Measurements from ENCODE around the gene TOX4. TPM values are rescaled to one million over a fixed set of nuclear protein-coding genes. Genes with fewer than 3 reads are reported as not detected.

The TOX4 gene
- total and polyA plus RNA-seq, 2 of the 8 experiments (the other 6 are each of a cell fraction or from before 2014, with no cell fraction given) = 51.5 to 58.3 TPM

DNA sequence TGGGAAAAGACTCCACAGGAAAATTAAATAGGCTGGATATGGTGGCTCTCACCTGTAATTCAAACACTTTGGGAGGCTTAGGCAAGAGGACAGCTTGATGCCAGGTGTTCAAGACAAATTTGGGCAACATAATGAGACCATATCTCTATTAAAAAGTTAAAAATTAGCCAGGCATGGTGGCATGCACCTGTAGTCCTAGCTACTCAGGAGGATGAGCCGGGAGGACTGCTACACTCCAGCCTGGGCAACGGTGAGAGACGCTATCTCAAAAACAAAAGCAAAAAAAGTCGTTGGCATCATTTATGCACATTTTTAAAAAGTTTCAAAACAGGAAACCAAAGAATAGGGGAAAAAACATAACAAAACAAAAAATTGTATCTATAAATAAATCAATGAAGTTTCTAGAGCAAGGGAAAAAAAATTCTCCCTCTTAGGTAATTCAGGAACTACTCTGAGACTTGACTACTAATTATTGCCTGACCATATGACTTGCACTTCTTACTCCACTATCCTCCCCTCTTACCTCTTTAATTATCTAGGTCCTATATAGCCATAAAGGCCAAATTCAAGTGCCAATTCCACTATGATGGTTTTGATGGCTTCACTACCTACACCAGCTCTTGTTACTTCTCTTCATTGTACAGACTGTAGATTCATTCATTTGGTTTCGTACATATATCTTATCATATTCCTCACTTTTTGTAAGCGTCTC lies 32.6 kb downstream of the TOX4 start:
- Histone ChIP-seq H2AK5ac (ENCODE audit: low read depth, low read length) (no peak overlapping the region), H4K8ac (ENCODE audit: extremely low read depth, insufficient read depth, low read length) (no peak overlapping the region), H2BK20ac (ENCODE audit: low read length) (no peak overlapping the region), H2BK15ac (ENCODE audit: low read length) (no peak overlapping the region), H2BK120ac (replicated peaks; ENCODE audit: low read depth, low read length) (no peak overlapping the region), H3K9ac (replicated peaks in 1 of 4; ENCODE audit: extremely low read depth in 1 of 4, low read depth in 3 of 4, low read length in 3 of 4) (peak overlapping the region in 1 of 4 experiments; percentile 84; a peak in 3 of 7 replicates), H3K79me2 (ENCODE audit: control insufficient read depth in 1 of 2, insufficient read depth in 2 of 2, low read length in 2 of 2) (peaks cover 15 to 61% of the 10 kb centered on the region in 2 experiments), H3K4me1 (replicated peaks in 1 of 4; ENCODE audit: control insufficient read depth in 3 of 4, insufficient read depth in 4 of 4, low read length in 3 of 4) (peaks cover 0 to 5% (median 2%) of the 10 kb centered on the region in 4 experiments; a peak in 4 of 7 replicates), H3K36me3 (ENCODE audit: control insufficient read depth in 2 of 4, insufficient read depth in 4 of 4, low read length in 3 of 4) (peaks cover 0 to 25% (median 5%) of the 10 kb centered on the region in 4 experiments; a peak in 4 of 8 replicates), H3K23ac (ENCODE audit: insufficient read length) (no peak overlapping the region), H3K27ac (ENCODE audit: low read depth, low read length) (no peak overlapping the region), H4K91ac (replicated peaks; ENCODE audit: insufficient read length, low read length) (no peak overlapping the region), H3K56ac (replicated peaks; ENCODE audit: insufficient read length, low read depth, low read length) (no peak overlapping the region), H3K4me2 (ENCODE audit: insufficient read depth in 1 of 2, low read depth in 2 of 2, low read length in 2 of 2) (peak overlapping the region; percentile 57 to 75), H2BK12ac (ENCODE audit: low read depth, low read length) (no peak overlapping the region), H3K4me3 (ENCODE audit: extremely low read depth in 1 of 4, insufficient read depth in 2 of 4, low read depth in 3 of 4, low read length in 4 of 4) (peak overlapping the region; percentile 58 to 98 (median 86); a peak in 7 of 8 replicates), H2AFZ (ENCODE audit: low read length) (no peak overlapping the region), H3K18ac (ENCODE audit: extremely low read depth, low read length) (no peak overlapping the region), H4K5ac (ENCODE audit: insufficient read length, low read depth, low read length) (no peak overlapping the region), H3K9me3 (ENCODE audit: insufficient read depth in 2 of 2, low read depth in 1 of 2, low read length in 1 of 2) (no peaks in the 10 kb centered on the region), H3K27me3 (replicated peaks in 1 of 4; ENCODE audit: control insufficient read depth in 3 of 4, extremely low read depth in 1 of 4, insufficient read depth in 3 of 4, low read length in 3 of 4) (no peaks in the 10 kb centered on the region), H2BK5ac (ENCODE audit: low read depth, low read length) (no peak overlapping the region), H3K79me1 (ENCODE audit: low read depth, low read length) (0 out of 2 replicates have a peak, but pooled peaks cover 5% of the 10 kb centered on the region), H3K14ac (ENCODE audit: insufficient read length) (no peak overlapping the region), H4K20me1 (replicated peaks in 1 of 2; ENCODE audit: control insufficient read depth in 1 of 2, insufficient read depth in 2 of 2, low read length in 2 of 2) (peaks cover 0 to 7% of the 10 kb centered on the region in 2 experiments), H3K23me2 (ENCODE audit: low read depth, low read length) (peaks cover 2% of the 10 kb centered on the region; the same call in 1 of the 2 replicates), H3K4ac (replicated peaks; ENCODE audit: insufficient read length, low read depth, low read length) (no peak overlapping the region)
- WGBS, 2 experiments (ENCODE audit: extremely low coverage in 1 of 2, insufficient coverage in 1 of 2, insufficient read length in 1 of 2, insufficient replicate concordance in 2 of 2, low coverage in 1 of 2, low lambda C conversion rate in 2 of 2, missing lambda C conversion rate in 1 of 2) = 93% methylated on average over 6 of the region's 6 CpGs; no CpG with 5 or more reads in 1 of the 2 experiments
- DNase-seq (ENCODE audit: low read depth in 1 of 2, low spot score in 2 of 2) (no peak), FAIRE-seq (no peak)
- CTCF ChIA-PET (ENCODE audit: partially characterized antibody) = interaction anchor here (1.1 to 2.2 kb wide), 6 partner anchors 11 to 32 kb away, joined by 3 to 18 read pairs (median 6); partner anchors contain the start of gene SALL2
- POLR2A ChIA-PET (ENCODE audit: partially characterized antibody) = interaction anchor here (1.4 to 26.0 kb wide), 4 partner anchors 9 to 32 kb away, joined by 7 to 769 read pairs (median 42); partner anchors contain the start of genes RAB2B, SALL2 and TOX4
- TF ChIP-seq, protein P1, sequence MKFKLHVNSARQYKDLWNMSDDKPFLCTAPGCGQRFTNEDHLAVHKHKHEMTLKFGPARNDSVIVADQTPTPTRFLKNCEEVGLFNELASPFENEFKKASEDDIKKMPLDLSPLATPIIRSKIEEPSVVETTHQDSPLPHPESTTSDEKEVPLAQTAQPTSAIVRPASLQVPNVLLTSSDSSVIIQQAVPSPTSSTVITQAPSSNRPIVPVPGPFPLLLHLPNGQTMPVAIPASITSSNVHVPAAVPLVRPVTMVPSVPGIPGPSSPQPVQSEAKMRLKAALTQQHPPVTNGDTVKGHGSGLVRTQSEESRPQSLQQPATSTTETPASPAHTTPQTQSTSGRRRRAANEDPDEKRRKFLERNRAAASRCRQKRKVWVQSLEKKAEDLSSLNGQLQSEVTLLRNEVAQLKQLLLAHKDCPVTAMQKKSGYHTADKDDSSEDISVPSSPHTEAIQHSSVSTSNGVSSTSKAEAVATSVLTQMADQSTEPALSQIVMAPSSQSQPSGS (IDR thresholded peaks at IDR 0.05; ENCODE audit: low read length) = no peak
- TF ChIP-seq EP300 (IDR thresholded peaks at IDR 0.05; ENCODE audit: borderline replicate concordance in 1 of 2, low read depth in 2 of 2, low read length in 2 of 2) = no peak
- TF ChIP-seq EZH2 (IDR thresholded peaks at IDR 0.05; ENCODE audit: low read depth, low read length, severe bottlenecking) = no peak
- no peak for TF ChIP-seq POLR2AphosphoS5 (IDR thresholded peaks at IDR 0.05; ENCODE audit: low read depth, low read length)
- no peak for TF ChIP-seq RXRA (IDR thresholded peaks at IDR 0.05; ENCODE audit: insufficient read depth, low read depth, low read length)
- TF ChIP-seq POLR2A (IDR thresholded peaks at IDR 0.05; ENCODE audit: control extremely low read depth in 1 of 2, low read depth in 2 of 2, low read length in 2 of 2) = no peak
- no peak for TF ChIP-seq BACH1 (IDR thresholded peaks at IDR 0.05; ENCODE audit: low read length)
- TF ChIP-seq CBX8 (IDR thresholded peaks at IDR 0.05; ENCODE audit: borderline replicate concordance, low read depth, low read length) = no peak
- no peak for TF ChIP-seq TAF7 (optimal IDR thresholded peaks at IDR 0.05; ENCODE audit: borderline replicate concordance, low read depth, low read length)
- no peak for TF ChIP-seq MAFK (IDR thresholded peaks at IDR 0.05; ENCODE audit: low read depth, low read length)
